HG03378 (cell line): Measurements from ENCODE around the gene CCSAP.
"Not testable (repeated sequence)": the region's sequence is repeated elsewhere in the genome, so short reads cannot be mapped to it uniquely, and the experiment has no call there.

ENCODE experiments used
- ATAC-seq: cut with Tn5 transposase; IDR thresholded peaks from one replicate; pipeline ENCODE4 v1.9.1; 2021; ENCODE audit warnings: mild to moderate bottlenecking, moderate library complexity; ENCODE audit not compliant: unreplicated experiment

Gene CCSAP

DNA sequence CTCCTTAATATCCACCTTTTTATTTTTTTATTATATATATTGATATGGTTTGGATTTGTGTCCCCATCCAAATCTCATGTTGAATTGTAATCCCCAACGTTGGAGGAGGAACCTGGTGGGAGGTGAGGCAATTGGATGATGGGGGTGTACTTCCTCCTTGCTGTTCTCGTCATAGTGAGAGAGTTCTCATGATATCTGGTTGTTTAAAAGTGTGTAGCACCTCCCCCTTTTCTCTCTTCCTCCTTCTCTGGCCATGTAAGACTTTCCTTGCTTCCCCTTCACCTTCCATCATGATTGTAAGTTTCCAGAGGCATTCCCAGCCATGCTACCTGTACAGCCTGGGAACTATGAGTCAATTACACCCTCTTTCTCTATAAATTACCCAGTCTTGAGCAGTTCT, 22.7 kb upstream of the CCSAP start:
- ATAC-seq = no peak

DNA sequence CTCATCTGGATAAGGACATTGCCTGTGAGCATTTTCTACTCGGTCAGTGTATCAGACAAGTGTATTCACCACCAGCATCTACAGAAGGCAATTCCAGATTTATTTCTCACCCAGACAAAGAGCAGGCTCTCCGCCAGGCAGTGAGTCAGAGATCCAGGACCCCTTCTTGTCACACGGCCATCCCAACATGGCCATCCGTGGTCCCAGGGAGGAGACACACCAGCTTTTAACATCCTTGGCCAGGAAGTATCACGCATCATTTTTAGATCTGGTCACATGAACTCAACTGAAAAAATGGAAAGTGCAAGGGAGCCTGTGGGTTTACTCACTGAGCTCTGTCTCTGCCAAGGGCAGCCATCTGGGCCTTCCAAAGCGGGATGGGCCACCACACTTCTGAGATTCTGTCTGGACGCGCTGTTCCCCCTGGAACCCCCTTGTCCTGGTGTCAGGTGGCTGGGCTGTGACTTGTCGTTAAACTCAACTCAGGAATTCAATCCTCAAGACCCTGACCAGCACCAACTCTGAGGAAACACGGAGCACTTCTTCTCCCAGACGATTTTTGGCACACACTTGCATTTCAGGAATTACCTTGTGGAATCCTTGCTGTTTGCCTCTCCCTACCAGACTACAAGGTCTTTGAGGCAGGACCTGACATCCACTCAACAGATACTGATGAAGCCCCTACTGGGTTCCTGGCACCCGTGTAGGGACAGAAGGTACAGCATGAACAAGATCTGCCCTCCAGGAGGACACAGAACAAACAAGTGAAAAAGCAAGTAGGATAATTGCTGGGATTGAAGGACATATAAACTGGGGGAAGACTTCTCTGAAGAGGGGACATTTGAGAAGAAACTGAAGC, 21.6 kb upstream of the CCSAP start:
- ATAC-seq = no peak

DNA sequence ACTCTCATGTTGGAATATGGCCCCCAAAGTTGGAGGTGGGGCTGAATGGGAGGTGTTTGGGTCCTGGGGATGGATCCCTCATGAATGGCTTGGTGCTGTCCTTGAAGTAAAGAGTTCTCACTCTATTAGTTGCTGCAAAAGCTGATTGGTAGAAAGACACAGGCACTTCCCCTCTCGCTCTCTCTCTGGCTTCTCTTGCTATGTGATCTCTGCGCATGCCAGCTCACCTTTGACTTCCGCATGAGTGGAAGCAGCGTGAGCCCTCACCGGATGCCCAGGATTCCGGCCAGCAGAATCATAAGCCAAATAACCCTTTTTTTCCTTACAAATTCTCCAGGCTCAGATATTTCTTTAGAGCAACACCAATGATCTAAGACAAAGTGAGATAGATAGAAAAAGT, 20.9 kb upstream of the CCSAP start:
- ATAC-seq = no peak

DNA sequence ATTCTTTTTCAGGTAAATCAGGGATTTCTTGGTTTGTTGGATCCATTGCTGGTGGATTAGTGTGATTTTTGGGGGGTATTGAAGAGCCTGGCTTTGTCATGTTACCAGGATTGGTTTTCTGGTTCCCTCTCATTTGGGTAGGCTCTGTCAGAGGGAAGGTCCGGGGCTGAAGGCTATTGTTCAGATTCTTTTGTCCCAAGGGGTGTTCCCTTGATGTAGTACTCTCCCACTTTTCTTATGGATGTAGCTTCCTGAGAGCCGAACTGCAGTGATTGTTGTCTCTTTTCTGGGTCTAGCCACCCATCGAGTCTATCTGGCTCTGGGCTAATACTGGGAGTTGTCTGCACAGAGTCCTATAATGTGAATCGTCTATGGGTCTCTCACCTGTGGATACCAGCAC, 17.6 kb upstream of the CCSAP start:
- no peak for ATAC-seq

DNA sequence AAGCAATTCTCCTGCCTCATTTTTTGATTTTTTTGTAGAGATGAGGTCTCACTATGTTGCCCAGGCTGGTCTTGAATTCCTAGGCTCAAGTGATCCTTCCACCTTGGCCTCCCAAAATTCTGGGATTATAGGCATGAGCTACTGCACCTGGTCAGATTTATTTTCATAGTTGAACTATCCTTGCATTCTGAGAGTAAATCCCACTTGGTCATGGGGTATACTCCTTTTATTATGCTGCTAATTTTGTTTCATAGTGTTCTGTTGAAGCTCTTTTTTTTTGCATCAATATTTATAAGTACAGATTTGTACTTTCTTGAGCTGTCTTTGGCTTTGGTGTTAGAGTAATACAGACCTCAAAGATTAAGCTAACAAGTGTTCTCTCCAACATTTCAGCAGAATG, 12.8 kb upstream of the CCSAP start:
- no peak for ATAC-seq

DNA sequence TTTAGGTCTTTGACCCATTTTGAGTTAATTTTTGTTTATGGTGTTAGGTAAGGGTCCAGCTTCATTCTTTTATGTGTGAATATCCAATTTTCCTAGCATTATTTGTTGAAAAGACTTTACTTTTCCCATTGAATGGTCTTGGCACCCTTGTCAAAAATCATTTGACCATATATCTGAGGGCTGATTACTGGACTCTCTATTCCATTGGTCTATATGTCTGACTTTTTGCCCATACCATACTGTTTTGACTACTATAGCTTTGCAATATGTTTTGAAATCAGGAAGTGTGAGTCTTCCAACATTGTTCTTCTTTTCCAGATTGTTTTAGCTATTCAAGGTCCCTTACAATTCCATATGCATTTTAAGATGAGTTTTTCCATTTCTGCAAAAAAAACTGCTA, 11.4 kb upstream of the CCSAP start:
- no peak for ATAC-seq

DNA sequence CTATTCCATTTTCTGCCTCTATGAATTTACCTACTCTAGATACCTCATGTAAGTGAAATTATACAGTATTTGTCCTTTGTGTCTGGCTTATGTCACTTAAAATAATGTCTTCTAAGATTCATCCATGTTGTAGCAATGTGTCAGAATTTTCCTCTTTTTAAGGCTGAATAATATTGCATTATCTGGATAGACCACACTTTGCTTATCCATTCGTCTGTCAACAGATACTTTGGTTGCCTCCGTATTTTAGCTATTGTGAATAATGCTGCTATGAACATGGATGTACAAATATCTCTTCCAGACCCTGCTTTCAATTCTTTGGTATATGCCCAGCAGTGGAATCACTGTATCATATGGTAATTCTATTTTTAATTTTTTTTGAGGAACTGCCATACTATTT, 10.1 kb upstream of the CCSAP start:
- ATAC-seq = no peak

DNA sequence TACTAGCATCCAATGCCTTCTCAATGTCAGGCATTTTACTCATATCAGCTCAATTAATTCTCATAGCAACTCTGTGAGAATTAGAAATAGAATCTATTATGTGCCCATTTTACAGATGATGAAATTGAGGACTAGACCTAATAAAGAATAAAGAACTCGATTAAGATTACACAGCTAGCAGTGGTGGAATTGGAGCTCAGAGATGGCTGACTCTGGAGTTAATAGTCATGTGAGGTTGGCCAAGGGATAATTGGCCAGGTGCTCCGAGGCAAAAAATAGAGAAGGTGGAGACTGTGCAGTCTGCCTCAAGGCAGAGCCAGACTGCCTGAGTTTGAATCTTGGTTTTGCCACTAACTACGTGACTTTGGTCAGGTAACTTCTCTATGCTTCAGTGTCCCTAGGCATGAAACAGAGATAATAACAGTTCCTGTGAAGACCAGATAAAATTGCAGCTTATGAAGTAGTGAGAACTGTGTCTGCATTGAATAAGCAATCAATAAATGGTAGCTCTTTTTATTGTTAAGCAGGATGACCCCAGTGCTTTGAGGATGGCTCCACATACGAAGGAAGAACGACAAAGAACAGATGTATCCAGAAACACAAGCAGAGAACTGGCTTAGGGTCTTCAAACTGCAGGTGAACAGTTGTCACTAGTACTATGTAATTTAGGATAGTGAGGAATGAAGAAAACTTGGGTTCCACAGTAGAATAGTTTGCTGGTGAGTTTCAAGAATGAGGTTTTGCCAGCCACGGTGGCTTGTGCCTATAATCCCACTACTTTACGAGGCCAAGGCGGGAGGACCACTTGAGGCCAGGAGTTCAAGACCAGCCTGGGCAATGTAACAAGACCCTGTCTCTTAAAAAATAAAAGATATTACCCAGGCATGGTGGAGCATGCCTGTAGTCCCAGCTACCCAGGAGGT, 6.9 kb upstream of the CCSAP start:
- ATAC-seq = no peak

DNA sequence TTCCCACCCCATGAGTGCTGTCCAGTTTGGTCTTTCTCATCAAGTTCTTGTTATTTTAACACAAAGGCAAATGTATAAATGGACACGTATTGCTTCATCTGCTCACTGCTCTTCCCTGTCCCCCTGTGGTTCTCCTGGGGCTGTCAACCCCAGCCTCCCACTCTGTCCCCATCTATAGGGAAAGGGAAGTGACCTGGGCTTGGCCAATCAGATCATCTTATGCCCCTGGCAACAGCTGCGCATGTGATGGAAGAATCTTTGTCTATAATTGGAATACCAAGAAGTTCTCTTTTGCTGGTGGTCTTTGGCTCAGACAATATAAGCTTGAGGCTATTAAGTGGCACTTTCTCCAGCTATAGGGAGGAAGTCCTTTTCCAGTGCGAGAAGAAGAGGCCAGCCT, 4.7 kb upstream of the CCSAP start:
- ATAC-seq = no peak

DNA sequence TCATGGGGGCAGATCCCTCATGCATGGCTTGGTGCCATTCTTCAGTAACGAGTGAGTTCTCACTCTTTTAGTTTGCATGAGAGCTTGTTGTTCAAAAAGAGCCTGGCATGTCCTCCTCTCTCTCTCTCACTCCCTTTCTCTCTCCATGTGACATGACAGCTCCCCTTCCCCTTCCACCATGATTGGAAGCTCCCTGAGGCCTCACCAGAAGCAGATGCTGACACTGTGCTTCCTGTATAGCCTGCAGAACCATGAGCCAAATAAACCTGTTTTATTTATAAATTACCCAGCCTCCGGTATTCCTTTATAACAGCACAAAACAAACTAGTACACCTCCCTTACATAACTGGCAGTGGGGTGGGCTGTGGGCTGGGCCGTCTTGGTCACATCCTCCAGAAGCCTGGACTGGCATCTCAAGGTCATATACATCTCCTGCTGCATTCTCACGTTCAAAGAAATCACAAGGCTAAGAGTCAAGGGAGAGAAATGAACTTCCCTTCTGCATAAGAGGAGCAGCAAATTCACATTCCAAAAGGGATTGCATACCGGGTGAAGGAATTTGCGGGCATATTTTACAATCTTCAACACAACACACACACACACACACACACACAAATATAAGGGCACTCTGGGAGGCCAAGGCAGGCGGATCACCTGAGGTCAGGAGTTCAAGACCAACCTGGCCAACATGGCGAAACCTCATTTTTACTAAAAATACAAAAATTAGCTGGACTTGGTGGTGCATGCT, 2.3 kb upstream of the CCSAP start:
- no peak for ATAC-seq

DNA sequence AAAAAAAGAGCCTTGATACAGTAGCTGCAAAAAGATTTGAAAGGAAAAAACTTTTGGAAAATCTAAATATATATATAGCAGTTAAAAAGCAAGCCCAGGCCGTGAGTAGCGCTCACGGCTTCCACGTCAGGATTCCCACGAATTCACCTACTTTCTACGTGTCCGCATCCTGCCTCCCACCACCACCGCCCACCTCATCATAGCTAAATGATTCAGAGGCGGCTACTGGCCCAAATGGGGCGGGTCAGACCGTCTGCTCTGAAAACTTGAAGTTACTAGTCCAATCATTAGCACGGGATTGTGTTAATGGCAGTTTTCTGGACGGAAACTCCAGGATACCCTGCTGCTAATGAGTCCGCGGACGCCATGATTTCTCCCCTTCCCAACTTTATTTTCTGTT, 1.3 kb upstream of the CCSAP start:
- no peak for ATAC-seq

DNA sequence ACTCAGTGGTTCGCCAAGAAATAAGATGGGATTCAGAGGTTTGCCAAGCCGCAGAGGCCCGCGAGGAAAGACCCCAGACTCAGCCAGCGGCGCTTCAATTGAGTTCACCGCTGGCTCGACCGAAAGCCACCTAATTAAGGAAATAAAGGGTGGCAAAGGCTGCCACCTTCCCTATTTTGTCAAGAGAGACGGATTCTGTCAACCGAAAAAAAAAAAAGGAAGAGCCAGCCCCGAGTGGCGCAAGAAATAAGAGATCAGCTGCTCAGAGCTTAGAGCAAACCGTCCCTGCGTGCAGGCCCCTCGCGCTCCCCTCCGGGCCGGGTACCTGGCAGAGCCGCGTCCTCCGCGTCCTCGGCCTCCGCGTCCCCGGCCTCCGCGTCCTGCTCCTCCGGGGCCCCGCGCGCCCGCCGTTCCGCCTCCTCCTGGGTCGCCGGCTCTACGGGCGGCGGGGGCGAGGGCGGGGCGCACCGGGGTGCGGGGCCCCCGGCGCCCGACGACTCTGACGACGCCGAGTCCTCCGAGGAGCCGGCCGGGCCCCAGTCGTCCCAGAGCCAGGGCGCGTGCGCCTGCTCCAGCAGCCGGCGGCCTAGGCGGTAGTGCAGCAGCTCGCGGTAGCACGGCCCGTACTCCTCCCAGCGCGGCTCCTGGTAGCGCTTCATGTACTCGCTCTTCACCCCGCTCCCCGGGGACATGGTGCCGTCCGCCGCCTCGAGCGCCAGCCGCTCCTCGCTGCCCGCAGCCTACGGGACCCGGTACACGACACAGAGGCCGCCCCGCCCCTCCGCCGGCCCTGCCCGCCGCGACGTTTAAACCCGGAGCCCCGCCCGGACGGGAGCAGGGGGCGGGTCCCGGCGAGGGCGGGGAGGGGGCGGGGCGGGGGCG, 832 bp downstream of the CCSAP start:
- ATAC-seq = peak; percentile 50

DNA sequence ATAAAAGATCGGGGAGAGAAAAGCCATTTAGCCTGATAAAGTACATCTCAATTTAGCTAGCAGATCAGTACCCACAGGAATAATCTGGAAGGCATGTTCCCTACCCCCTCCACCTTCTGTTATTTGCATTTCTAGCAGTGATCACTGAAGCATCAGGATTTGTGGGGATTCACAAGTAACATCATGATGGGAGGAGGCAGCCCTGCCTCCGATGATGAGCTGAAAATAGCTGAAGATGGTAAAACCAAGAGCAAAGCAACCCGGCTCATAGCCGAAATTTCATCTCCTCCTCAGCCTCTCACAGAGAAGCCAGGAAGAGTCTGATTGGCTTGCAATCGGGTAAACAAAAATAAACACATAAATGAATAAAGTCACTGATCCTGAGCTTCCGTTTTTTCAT, 2.4 kb downstream of the CCSAP start:
- ATAC-seq = no peak

DNA sequence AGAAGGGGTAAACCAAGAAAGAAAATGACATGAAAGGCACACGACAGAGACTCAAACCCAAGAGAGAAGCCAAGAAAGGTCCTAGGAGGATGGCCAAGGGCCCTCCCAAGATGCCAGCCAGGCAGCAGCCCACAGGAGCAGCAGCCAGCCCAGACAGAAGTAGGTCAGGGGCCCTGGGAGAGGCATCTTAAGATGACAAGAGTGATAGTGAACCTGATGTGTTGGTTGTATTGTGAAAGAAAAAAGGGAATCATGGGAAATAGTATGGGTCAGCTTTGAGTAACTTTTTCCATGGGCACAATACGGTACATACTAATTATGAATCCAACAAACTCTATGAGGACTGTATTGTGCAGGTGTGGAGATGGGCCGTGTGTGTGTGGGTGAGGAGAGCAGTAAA, 3.3 kb downstream of the CCSAP start:
- no peak for ATAC-seq

DNA sequence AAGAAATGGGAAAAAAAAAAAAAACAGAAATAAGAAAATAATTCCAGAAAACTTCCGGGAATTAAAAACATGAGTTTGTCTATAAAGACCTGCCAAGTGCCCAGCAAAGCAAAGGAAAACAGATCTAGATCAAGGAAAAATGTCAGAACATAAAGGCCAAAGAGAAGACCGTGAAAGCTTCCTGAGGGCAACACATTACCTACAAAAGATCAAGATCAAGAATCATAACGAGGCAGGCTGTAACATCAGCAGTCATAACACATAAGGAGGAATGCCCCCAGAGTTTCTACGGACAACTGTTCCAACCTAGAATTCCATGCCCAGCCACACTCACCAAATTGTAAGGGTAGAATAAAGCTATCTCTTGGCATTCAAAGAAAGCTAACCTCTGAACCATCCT, 3.8 kb downstream of the CCSAP start:
- ATAC-seq = no peak

DNA sequence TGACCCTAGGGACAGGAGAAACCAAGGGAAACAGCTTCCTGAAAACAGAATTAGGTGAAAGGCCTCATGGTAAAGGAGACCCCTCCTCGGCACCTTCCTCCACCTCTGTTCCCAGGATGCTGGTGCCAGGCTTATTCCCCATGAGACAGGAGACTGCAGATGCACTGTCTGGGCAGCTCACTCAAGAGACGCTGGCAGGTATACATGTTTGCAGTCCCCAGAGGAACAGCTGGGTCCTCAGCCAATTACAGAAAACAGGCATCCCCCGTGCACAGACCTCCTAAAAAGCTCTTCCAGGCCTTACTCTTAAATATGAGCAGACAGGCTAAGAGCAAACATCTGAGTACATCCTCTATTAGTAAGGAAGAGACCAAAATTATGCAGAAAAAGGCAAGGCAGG, 6.5 kb downstream of the CCSAP start:
- no peak for ATAC-seq

DNA sequence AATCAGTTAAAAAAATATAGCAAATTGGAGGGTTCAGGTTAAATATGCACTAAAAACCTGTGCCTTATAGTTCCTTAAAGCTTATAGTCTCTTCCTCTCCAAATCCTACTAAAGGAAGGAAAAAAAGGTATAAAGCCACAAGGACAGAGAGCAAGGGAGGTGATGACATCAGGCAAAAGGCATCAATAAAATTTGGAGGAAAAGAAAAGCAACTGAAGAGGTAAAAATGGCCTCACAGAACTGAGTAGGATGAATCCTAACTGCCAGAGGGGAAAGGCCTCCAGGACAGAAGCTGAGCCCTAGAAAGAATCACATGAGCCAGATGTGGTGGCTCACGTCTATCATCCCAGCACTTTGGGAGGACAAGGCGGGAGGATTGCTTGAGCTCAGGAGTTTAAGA, 8.1 kb downstream of the CCSAP start:
- no peak for ATAC-seq

DNA sequence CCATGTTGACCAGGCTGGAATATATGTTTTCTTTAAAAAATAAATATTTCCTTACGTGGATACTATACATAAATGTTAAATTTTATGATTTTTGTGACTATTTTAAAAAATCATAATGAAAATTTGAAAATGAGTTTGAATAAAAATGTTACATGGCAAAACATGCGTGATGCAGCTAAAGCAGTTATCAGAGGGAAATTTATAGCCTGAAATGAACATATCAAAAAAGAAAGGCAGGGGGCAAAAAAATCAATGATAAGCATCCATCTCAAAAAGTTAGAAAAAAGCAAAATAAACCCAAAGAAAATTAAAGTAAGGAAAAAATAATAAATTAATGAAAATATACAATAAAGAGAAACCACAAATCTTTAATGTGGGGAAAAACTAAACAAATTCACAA, 8.6 kb downstream of the CCSAP start:
- no peak for ATAC-seq

DNA sequence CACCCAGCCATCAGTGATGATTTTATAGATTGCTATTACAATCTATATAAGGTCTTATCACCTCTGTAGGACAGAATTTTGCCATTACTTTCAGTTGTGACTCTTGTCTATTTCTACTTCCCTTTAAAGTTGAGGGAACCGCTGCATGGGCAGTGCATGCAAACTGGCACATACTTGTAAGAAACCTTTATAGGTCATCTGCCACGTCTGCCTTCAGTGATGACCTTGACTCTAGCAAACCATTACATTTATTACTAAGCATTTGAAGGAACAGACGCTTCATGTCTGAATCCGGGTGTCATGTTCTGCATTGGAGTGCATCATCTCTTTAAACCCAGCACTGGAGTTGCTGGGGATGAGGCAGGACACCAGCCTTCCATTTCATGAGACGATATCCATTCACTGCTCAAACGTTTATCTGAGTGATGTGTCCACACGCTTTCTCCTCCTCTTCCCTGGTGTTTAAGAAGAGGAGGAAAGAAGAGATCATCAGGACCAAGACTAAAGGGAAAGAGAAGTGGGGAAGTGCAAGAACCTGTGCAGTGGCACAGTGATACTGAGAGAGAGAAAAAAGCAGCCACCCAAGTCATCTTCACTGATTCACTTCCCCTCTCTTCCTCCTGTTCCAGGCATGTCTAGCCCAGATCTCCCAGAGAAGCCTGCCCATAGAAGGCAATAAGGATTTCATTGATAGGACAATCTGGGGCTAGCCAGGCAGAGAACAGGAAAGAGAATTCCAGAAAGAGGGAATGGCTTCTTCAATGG, 14.1 kb downstream of the CCSAP start:
- no peak for ATAC-seq

DNA sequence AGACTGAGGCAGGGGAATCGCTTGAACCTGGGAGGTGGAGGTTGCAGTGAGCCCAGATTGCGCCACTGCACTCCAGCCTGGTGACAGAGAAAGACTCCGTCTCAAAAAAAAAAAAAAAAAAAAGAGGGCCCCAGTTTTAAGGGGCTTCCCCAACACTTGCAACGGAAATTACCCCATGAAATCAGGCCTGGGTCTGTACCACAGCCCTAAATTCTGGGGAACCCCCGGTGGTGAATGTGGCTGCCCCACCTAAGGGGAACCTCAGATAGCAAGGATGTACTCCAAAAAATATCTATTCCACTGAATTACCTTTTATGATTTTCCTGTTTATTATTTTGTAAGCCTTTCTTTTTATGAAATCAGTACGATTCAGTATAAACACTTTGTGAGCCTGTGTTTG, 15.1 kb downstream of the CCSAP start:
- not testable (repeated sequence) for ATAC-seq
